GM12801 (cell line): ENCODE data around the gene CACNA1D.

Source experiments
- TF ChIP-seq, protein P1 (sequence below): IDR thresholded peaks from one replicate; pipeline ENCODE4 v1.5.1; 2011; ENCODE audit warnings: control low read depth; ENCODE audit not compliant: insufficient read length; ENCODE audit errors: extremely low read depth

Gene CACNA1D

DNA sequence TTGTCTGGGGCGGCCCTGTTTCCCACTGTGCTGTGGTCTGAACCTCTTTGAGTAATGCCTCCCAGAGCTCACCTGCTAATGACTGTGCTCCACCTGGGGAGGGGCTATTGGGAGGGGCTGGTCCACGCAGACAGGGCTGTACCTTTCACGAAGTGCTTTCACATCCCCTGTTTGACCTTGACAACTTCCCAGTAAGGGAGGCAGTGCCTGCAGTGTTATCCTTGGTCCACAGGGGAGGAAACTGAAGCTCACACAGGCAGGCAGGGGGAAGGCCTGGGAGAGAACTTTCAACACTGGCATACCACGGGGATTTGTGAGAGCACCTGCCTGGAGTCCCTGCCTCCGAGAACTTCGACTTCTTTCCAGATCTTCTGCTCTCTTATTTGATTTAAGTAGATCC, 91.2 kb downstream of the CACNA1D start:
- TF ChIP-seq, protein P1, sequence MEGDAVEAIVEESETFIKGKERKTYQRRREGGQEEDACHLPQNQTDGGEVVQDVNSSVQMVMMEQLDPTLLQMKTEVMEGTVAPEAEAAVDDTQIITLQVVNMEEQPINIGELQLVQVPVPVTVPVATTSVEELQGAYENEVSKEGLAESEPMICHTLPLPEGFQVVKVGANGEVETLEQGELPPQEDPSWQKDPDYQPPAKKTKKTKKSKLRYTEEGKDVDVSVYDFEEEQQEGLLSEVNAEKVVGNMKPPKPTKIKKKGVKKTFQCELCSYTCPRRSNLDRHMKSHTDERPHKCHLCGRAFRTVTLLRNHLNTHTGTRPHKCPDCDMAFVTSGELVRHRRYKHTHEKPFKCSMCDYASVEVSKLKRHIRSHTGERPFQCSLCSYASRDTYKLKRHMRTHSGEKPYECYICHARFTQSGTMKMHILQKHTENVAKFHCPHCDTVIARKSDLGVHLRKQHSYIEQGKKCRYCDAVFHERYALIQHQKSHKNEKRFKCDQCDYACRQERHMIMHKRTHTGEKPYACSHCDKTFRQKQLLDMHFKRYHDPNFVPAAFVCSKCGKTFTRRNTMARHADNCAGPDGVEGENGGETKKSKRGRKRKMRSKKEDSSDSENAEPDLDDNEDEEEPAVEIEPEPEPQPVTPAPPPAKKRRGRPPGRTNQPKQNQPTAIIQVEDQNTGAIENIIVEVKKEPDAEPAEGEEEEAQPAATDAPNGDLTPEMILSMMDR: no peak

DNA sequence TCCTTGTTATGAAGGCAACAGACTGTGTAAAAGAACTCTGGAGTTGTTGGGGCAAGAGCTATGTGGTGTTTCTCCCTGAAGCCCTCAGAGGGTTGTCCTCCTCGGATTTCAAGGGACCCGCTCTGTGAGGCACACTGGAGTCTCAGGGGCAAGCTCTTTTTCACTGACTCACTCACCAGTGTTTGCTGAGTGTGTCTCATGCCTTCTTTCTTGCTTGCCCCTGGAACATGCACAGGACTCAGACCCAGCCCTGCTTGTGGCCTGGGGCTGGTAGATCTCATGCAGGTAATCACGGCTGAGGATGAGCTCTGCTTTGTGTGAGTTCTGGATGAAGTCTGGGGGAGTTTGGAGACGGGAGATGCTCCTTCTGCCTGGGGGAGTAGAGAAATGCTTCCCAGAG, 93.7 kb downstream of the CACNA1D start:
- TF ChIP-seq, protein P1: no peak

DNA sequence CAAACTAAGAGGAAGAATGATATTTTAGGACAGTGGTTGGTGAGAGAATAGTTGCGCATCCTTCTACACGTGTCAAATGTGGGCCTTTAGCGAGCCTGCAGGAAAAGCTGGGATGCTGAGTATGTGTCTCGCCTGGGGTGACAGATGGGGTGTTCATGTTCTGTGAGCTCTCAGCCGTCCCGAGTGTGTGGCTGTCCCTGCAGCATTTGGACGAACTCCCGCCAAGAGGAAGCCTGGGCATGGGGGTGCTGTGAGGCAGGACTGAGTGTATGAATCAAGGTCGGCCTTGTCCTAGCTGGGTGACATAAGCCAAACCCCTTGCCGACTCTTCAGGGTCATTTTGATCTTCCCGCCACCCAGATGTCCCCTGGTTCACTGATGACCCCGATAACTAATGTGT, 94.8 kb downstream of the CACNA1D start:
- TF ChIP-seq, protein P1: no peak

DNA sequence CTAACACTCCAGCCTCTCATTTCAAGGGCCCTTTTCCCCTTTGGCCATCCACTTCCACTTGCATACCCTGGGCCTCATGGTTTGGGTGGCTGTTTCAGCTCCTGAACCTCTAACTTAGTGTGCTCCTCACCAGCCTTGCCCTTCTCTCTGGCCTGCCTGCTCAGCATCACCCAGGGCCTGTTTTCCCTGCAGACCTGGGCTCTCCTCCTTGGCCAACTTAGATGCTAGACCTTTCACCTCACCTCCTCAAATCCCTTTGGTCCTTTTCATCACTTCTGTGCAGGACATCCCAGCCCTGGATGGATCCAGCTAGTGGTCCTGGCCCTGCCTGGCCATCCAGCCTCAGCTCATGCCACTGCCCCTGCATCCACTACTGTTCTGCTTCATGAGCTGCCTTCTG, 95.4 kb downstream of the CACNA1D start:
- TF ChIP-seq, protein P1: no peak

DNA sequence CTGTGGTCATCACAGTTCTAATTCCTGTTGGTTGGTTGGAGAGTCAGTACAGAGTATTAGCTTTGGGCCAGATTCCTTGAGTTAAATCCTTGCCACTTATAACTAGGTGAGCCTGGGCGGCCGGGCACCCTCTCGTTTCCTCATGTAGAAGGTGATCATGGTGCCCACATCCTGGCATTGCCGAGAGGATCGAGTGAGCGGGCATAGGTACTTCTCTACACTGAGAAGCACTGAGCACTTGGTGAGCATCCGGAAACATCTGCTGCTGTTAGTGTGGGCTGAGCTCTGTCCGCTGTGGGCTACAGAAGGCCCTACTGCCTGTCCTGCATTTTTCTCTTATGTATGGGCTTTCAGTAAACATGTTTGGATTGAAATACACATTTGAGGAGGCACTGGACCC, 96.2 kb downstream of the CACNA1D start:
- TF ChIP-seq, protein P1: no peak

DNA sequence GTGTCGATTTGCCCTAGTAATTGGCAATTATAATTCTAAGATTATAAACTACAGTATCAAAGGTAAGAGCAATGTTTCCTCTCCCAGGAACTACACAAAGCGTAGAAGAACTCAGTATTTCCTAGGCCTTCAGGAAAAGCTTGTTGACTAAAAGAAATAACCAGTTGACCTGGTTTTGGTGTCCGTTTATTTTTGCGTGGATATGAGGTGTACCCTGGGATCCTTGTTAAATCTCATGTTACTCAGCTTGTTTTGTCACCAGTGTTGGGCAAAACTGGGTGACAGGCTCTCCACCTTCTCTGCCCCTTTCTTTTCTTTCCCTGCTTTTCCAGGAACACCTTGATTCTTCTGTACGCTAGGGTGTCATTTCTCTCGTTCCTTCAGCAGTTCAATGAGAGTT, 97.2 kb downstream of the CACNA1D start:
- TF ChIP-seq, protein P1: no peak

DNA sequence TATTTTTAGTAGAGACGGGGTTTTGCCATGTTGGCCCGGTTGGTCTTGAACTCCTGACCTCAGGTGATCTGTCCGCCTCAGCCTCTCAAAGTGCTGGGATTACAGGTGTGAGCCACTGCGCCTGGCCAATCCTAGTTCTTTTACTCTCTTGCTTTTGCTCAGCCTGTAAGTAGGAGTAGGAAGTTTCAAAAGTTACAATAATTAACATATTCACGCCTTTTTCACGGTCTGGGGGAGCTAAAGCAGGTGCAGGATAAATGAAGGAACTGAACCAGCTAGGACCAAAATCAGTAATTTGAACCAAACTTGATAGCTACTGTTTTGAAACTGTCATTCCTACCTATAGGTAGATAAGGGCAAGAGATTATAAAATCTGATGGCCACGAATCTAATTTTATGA, 98.5 kb downstream of the CACNA1D start:
- TF ChIP-seq, protein P1: no peak

DNA sequence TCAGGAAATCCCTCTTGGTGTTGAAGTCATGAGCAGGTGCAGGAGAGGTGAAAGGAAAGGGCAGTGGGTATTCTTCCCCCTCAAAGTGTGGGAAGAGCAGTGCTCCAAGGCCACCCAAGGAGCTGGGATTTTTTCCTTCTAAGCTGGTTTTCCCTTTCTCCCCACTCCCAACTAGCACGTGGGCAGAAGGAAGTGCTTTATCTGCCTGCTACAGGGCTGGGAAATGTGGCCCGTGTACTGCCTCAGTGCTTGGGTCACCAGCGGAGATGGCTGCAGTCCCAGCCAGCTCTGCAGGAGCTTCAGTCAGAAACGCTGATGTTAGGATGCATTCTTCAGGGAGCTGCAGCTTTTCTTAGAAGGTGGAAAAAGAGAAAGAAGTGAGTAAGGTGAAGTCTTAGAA, 99.2 kb downstream of the CACNA1D start:
- TF ChIP-seq, protein P1: no peak
